Testis (tissue), 3 donors: Measurements from ENCODE around the gene THY1. TPM values are rescaled to one million over a fixed set of nuclear protein-coding genes. Genes with fewer than 3 reads are reported as not detected.

Experiments
- DNase-seq: peaks from one replicate; pipeline ENCODE4 v3.0.0-alpha.2; 2019
- H3K27ac ChIP-seq, 2 donors: fragments of 200-600 bp; sonication (generic); one replicate each; pipeline ENCODE4 v1.5.1; 2019
- H3K27me3 ChIP-seq: fragments of 200-600 bp; sonication (generic); one replicate; pipeline ENCODE4 v1.5.1; 2019
- H3K36me3 ChIP-seq: fragments of 200-600 bp; sonication (generic); one replicate; pipeline ENCODE4 v1.5.1; 2017; ENCODE audit warnings: low read depth; ENCODE audit errors: missing control alignments
- H3K4me1 ChIP-seq: fragments of 200-600 bp; sonication (generic); one replicate; pipeline ENCODE4 v1.5.1; 2019
- H3K4me3 ChIP-seq, 2 donors: fragments of 200-600 bp; sonication (generic); one replicate each; pipeline ENCODE4 v1.5.1; 2017 to 2019
- H3K9me3 ChIP-seq: fragments of 200-600 bp; sonication (generic); one replicate; pipeline ENCODE4 v1.5.1; 2017
- CTCF ChIP-seq, 3 experiments: fragments of 450-650 bp in 2 of 3; fragments of 200-600 bp in 1 of 3; sonication (generic) in 1 of 3; IDR thresholded peaks; one replicate each; pipeline ENCODE4 v1.5.1; 2016 to 2019; ENCODE audit warnings: antibody characterized with exemption in 3 of 3, mild to moderate bottlenecking in 2 of 3, moderate library complexity in 1 of 3
- POLR2A ChIP-seq: fragments of 450-650 bp; IDR thresholded peaks from one replicate; pipeline ENCODE4 v1.6.1; 2017; ENCODE audit warnings: antibody characterized with exemption, mild to moderate bottlenecking, moderate library complexity
- whole genome bisulfite sequencing, 2 donors: methylation state at CpG; one replicate each; pipeline ENCODE4 v1.1.5; 2018; 5-methylcytosine and 5-hydroxymethylcytosine counted together
- intact Hi-C: fragments of 100-400 bp; cut with DNase I; formaldehyde crosslinking; loops from one replicate; pipeline ENCODE4 v1.15.1; 2023; ENCODE audit warnings: low total_unique reads
- polyA plus RNA-seq: library from polyadenylated mRNA; stranded (reverse); fragments of 350-450 nt; fragmentation: Illumina TruSeq; extraction: RNeasy Lipid Tissue Mini Kit (QIAGEN cat#74804); gene quantifications from one replicate; pipeline ENCODE4 v1.2.3, GENCODE V29; 2014; ENCODE audit warnings: low read depth, low replicate concordance; ENCODE audit not compliant: insufficient read depth
- total RNA-seq, 2 donors: library from RNA; depleted of rRNA; stranded (reverse); fragments of >200 nt; gene quantifications; one replicate each; pipeline ENCODE4 v1.2.3, GENCODE V29; 2016

The THY1 gene
- total and polyA plus RNA-seq, 3 donors from 2014 or later = 5.9 to 132 (median 30.0) TPM

GRCh38 chr11:119371067-119371601 is 51.8 kb downstream of the THY1 start:
- intact Hi-C loops = no loop called here
- TF ChIP-seq CTCF (IDR thresholded peaks at IDR 0.05) (no peak), POLR2A (no peak)

GRCh38 chr11:119370486-119371046 is 52.4 kb downstream of the THY1 start:
- no peaks in the 10 kb centered on the region for H3K27me3 ChIP-seq
- intact Hi-C loops = no loop called here
- DNase-seq = no peak
- H3K9me3 ChIP-seq = no peaks in the 10 kb centered on the region
- no peaks in the 10 kb centered on the region for H3K36me3 ChIP-seq
- peaks cover 64% of the 10 kb centered on the region for H3K4me1 ChIP-seq
- no peak overlapping the region for H3K27ac ChIP-seq
- WGBS, 2 donors = 65 to 84% methylated on average over 8 of the region's 8 CpGs
- H3K4me3 ChIP-seq = no peak overlapping the region
- no peak for TF ChIP-seq CTCF (IDR thresholded peaks at IDR 0.05)
- TF ChIP-seq POLR2A = no peak

More at GRCh38 chr11:119371067-119371601, 51.8 kb downstream of the THY1 start:
- 68 to 83% methylated on average over 4 to 8 of the region's 8 CpGs for WGBS, 2 donors
- H3K27ac ChIP-seq = no peak overlapping the region
- no peak for DNase-seq
- no peaks in the 10 kb centered on the region for H3K9me3 ChIP-seq
- no peak overlapping the region for H3K4me3 ChIP-seq
- peaks cover 69% of the 10 kb centered on the region for H3K4me1 ChIP-seq
- no peaks in the 10 kb centered on the region for H3K27me3 ChIP-seq
- no peaks in the 10 kb centered on the region for H3K36me3 ChIP-seq

- Histone ChIP-seq H3K4me1 (peaks cover 64% of the 10 kb centered on the region), H3K9me3 (no peaks in the 10 kb centered on the region), H3K4me3 (no peak overlapping the region), H3K27me3 (no peaks in the 10 kb centered on the region), H3K36me3 (no peaks in the 10 kb centered on the region), H3K27ac (peak overlapping the region in 1 of 2 donors; percentile 33)
- DNase-seq = no peak
- WGBS, 2 donors = 67 to 74% methylated on average over 13 of the region's 13 CpGs
- intact Hi-C loops = no loop called here
- TF ChIP-seq POLR2A = no peak
- TF ChIP-seq CTCF (IDR thresholded peaks at IDR 0.05) = no peak
Observed at GRCh38 chr11:119369132-119369925, 53.6 kb downstream of the THY1 start.

GRCh38 chr11:119368121-119369034 is 54.6 kb downstream of the THY1 start:
- 46 to 56% methylated on average over 16 to 17 of the region's 17 CpGs for WGBS, 2 donors
- Histone ChIP-seq H3K4me3 (no peak overlapping the region), H3K27me3 (no peaks in the 10 kb centered on the region), H3K36me3 (no peaks in the 10 kb centered on the region), H3K4me1 (peaks cover 64% of the 10 kb centered on the region), H3K27ac (peak overlapping the region; percentile 17 to 33), H3K9me3 (no peaks in the 10 kb centered on the region)
- TF ChIP-seq CTCF (IDR thresholded peaks at IDR 0.05) = no peak
- no peak for DNase-seq
- intact Hi-C loops = no loop called here
